Mammary epithelial cell (primary cell): ENCODE data around the gene LIN7B.

Source experiments
- EZH2 ChIP-seq: IDR thresholded peaks from 2 replicates; pipeline ENCODE4 v1.6.1; 2012; ENCODE audit warnings: low read length, inconsistent platforms, borderline replicate concordance
- TF ChIP-seq, protein P1 (sequence below), 2 donors: IDR thresholded peaks in 1 of 2; conservative IDR thresholded peaks in 1 of 2; 2 replicates each; pipeline ENCODE4 v1.5.1; 2011 to 2012; ENCODE audit warnings: inconsistent platforms in 2 of 2, low read length in 2 of 2, mild to moderate bottlenecking in 2 of 2, control low read depth in 1 of 2, low read depth in 1 of 2; ENCODE audit not compliant: insufficient read depth in 1 of 2; ENCODE audit errors: extremely low read depth in 1 of 2

DNA sequence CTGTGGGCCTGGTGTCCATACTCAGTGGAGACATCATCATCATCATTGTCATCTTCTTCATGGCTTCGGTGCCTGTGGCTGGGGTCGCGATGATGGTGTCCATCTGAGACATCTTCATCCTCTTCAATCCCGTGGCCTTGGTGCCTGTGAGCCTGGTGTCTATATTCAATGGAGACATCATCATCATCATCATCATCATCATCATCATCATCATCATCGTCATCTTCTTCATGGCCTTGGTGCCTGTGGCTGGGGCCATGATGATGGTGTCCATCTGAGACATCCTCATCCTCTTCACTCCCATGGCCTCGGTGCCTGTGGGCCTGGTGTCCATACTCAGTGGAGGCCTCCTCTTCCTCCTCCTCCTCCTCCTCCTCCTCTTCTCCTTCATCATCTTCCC is 40.1 kb downstream of the LIN7B start:
- TF ChIP-seq EZH2: no peak
- TF ChIP-seq, protein P1, sequence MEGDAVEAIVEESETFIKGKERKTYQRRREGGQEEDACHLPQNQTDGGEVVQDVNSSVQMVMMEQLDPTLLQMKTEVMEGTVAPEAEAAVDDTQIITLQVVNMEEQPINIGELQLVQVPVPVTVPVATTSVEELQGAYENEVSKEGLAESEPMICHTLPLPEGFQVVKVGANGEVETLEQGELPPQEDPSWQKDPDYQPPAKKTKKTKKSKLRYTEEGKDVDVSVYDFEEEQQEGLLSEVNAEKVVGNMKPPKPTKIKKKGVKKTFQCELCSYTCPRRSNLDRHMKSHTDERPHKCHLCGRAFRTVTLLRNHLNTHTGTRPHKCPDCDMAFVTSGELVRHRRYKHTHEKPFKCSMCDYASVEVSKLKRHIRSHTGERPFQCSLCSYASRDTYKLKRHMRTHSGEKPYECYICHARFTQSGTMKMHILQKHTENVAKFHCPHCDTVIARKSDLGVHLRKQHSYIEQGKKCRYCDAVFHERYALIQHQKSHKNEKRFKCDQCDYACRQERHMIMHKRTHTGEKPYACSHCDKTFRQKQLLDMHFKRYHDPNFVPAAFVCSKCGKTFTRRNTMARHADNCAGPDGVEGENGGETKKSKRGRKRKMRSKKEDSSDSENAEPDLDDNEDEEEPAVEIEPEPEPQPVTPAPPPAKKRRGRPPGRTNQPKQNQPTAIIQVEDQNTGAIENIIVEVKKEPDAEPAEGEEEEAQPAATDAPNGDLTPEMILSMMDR (conservative IDR thresholded peaks at IDR 0.05 in 1 of 2, IDR thresholded peaks at IDR 0.05 in 1 of 2; ENCODE audit: extremely low read depth in 1 of 2, insufficient read depth in 1 of 2, low read depth in 1 of 2, low read length in 2 of 2): no peak
